Stomach smooth muscle (tissue), 2 donors: ENCODE measurements around the gene CTNNA3.

Experiments used
- H3K27ac ChIP-seq: one replicate; pipeline ENCODE4 v1.7.0; 2013; ENCODE audit warnings: mild to moderate bottlenecking, low read length, inconsistent platforms
- H3K27me3 ChIP-seq, 2 donors: one replicate each; pipeline ENCODE4 v1.7.0; 2013; ENCODE audit warnings: low read length in 2 of 2; ENCODE audit not compliant: insufficient read depth in 2 of 2, control insufficient read depth in 1 of 2
- H3K36me3 ChIP-seq, 2 donors: one replicate each; pipeline ENCODE4 v1.7.0; 2013; ENCODE audit warnings: low read length in 2 of 2; ENCODE audit not compliant: control insufficient read depth in 2 of 2, insufficient read depth in 2 of 2
- H3K4me1 ChIP-seq: one replicate; pipeline ENCODE4 v1.7.0; 2013; ENCODE audit warnings: low read length; ENCODE audit not compliant: control insufficient read depth, insufficient read depth
- H3K4me3 ChIP-seq, 2 donors: one replicate each; pipeline ENCODE4 v1.7.0; 2013; ENCODE audit warnings: low read length in 2 of 2
- H3K9ac ChIP-seq, 2 donors: one replicate each; pipeline ENCODE4 v1.7.0; 2013; ENCODE audit warnings: low read length in 2 of 2, mild to moderate bottlenecking in 1 of 2
- H3K9me3 ChIP-seq, 2 donors: one replicate each; pipeline ENCODE4 v1.7.0; 2013; ENCODE audit warnings: low read length in 2 of 2; ENCODE audit not compliant: control insufficient read depth in 2 of 2
- donor health status: healthy.
- donor health status: Pancreatic carcinoma.

Gene CTNNA3

GRCh38 chr10:66472156-66472555 lies 1223.8 kb downstream of the CTNNA3 start:
- Histone ChIP-seq H3K36me3 (no peaks in the 10 kb centered on the region), H3K9ac (no peak overlapping the region), H3K4me1 (no peaks in the 10 kb centered on the region), H3K27me3 (no peaks in the 10 kb centered on the region), H3K9me3 (no peaks in the 10 kb centered on the region), H3K4me3 (no peak overlapping the region), H3K27ac (no peak overlapping the region)

- Histone ChIP-seq H3K27ac (no peak overlapping the region), H3K27me3 (no peaks in the 10 kb centered on the region), H3K4me1 (no peaks in the 10 kb centered on the region), H3K4me3 (no peak overlapping the region), H3K9me3 (no peaks in the 10 kb centered on the region), H3K36me3 (no peaks in the 10 kb centered on the region), H3K9ac (no peak overlapping the region)
Observed at GRCh38 chr10:66467042-66467441, 1229.0 kb downstream of the CTNNA3 start.

- no peaks in the 10 kb centered on the region for H3K4me1 ChIP-seq
- no peaks in the 10 kb centered on the region for H3K36me3 ChIP-seq
- H3K4me3 ChIP-seq: no peak overlapping the region
- H3K9ac ChIP-seq: no peak overlapping the region
- no peaks in the 10 kb centered on the region for H3K27me3 ChIP-seq
- H3K27ac ChIP-seq: no peak overlapping the region
- H3K9me3 ChIP-seq: no peaks in the 10 kb centered on the region
Observed at GRCh38 chr10:66466622-66467021, 1229.4 kb downstream of the CTNNA3 start.

GRCh38 chr10:66463611-66464010 lies 1232.4 kb downstream of the CTNNA3 start:
- H3K9me3 ChIP-seq: no peaks in the 10 kb centered on the region
- H3K36me3 ChIP-seq: no peaks in the 10 kb centered on the region
- H3K27me3 ChIP-seq: no peaks in the 10 kb centered on the region
- H3K4me3 ChIP-seq: no peak overlapping the region
- H3K4me1 ChIP-seq: no peaks in the 10 kb centered on the region
- no peak overlapping the region for H3K27ac ChIP-seq
- H3K9ac ChIP-seq: no peak overlapping the region

- Histone ChIP-seq H3K27me3 (no peaks in the 10 kb centered on the region), H3K36me3 (no peaks in the 10 kb centered on the region), H3K9me3 (no peaks in the 10 kb centered on the region), H3K9ac (no peak overlapping the region), H3K4me1 (no peaks in the 10 kb centered on the region), H3K27ac (no peak overlapping the region), H3K4me3 (no peak overlapping the region)
Observed at GRCh38 chr10:66457629-66458028, 1238.4 kb downstream of the CTNNA3 start.

- H3K4me3 ChIP-seq: no peak overlapping the region
- no peaks in the 10 kb centered on the region for H3K27me3 ChIP-seq
- H3K9me3 ChIP-seq: no peaks in the 10 kb centered on the region
- H3K36me3 ChIP-seq: no peaks in the 10 kb centered on the region
- no peak overlapping the region for H3K9ac ChIP-seq
- no peak overlapping the region for H3K27ac ChIP-seq
- H3K4me1 ChIP-seq: no peaks in the 10 kb centered on the region
Observed at GRCh38 chr10:66455304-66455703, 1240.7 kb downstream of the CTNNA3 start.

GRCh38 chr10:66440568-66440967 lies 1255.4 kb downstream of the CTNNA3 start:
- Histone ChIP-seq H3K9ac (no peak overlapping the region), H3K9me3 (peaks cover 0 to 3% of the 10 kb centered on the region in 2 donors), H3K4me1 (no peaks in the 10 kb centered on the region), H3K27me3 (no peaks in the 10 kb centered on the region), H3K36me3 (no peaks in the 10 kb centered on the region), H3K27ac (no peak overlapping the region), H3K4me3 (no peak overlapping the region)

- no peaks in the 10 kb centered on the region for H3K27me3 ChIP-seq
- H3K27ac ChIP-seq: no peak overlapping the region
- H3K9ac ChIP-seq: no peak overlapping the region
- H3K4me1 ChIP-seq: no peaks in the 10 kb centered on the region
- no peak overlapping the region for H3K4me3 ChIP-seq
- H3K9me3 ChIP-seq: no peaks in the 10 kb centered on the region
- no peaks in the 10 kb centered on the region for H3K36me3 ChIP-seq
Observed at GRCh38 chr10:66414943-66415342, 1281.1 kb downstream of the CTNNA3 start.

GRCh38 chr10:66405566-66405965 lies 1290.4 kb downstream of the CTNNA3 start:
- H3K4me1 ChIP-seq: no peaks in the 10 kb centered on the region
- H3K27me3 ChIP-seq: no peaks in the 10 kb centered on the region
- H3K9ac ChIP-seq: no peak overlapping the region
- H3K4me3 ChIP-seq: no peak overlapping the region
- no peaks in the 10 kb centered on the region for H3K9me3 ChIP-seq
- H3K36me3 ChIP-seq: no peaks in the 10 kb centered on the region
- H3K27ac ChIP-seq: no peak overlapping the region

- H3K36me3 ChIP-seq: no peaks in the 10 kb centered on the region
- no peaks in the 10 kb centered on the region for H3K9me3 ChIP-seq
- no peaks in the 10 kb centered on the region for H3K4me1 ChIP-seq
- H3K4me3 ChIP-seq: no peak overlapping the region
- H3K27ac ChIP-seq: no peak overlapping the region
- no peak overlapping the region for H3K9ac ChIP-seq
- no peaks in the 10 kb centered on the region for H3K27me3 ChIP-seq
Observed at GRCh38 chr10:66398669-66399068, 1297.3 kb downstream of the CTNNA3 start.

- H3K36me3 ChIP-seq: no peaks in the 10 kb centered on the region
- H3K4me3 ChIP-seq: no peak overlapping the region
- H3K9me3 ChIP-seq: no peaks in the 10 kb centered on the region
- H3K27me3 ChIP-seq: no peaks in the 10 kb centered on the region
- no peak overlapping the region for H3K27ac ChIP-seq
- no peaks in the 10 kb centered on the region for H3K4me1 ChIP-seq
- no peak overlapping the region for H3K9ac ChIP-seq
Observed at GRCh38 chr10:66394342-66395063, 1301.5 kb downstream of the CTNNA3 start.
